HG03097 (cell line): ENCODE results near the gene RAI14.

Source experiments
- ATAC-seq: cut with Tn5 transposase; IDR thresholded peaks from one replicate; pipeline ENCODE4 v1.9.1; 2021; ENCODE audit not compliant: unreplicated experiment, low FRiP score

Gene RAI14

GRCh38 chr5:34843497-34843896, 187.4 kb downstream of the RAI14 start:
- ATAC-seq = no peak

- ATAC-seq = no peak
Observed at GRCh38 chr5:34844106-34844505, 188.0 kb downstream of the RAI14 start.

DNA sequence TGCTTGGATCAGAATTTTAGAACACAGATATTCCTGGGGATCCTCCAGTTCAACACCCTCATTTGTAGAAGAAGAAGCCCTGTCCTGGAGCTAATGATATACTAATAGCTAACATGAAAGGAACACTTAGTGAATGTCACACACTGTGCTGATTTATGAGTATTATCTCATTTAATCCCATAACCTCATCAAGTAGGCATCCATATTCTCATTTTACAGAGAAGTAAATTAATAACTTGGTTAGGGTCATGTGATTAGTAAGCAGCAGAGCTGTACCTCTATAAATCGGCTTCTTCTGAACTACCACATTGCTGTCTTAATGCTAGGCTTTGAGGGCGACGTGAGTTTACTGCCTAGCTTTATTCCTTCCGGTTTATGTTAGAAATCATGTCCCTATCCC, 188.9 kb downstream of the RAI14 start:
- ATAC-seq = no peak

DNA sequence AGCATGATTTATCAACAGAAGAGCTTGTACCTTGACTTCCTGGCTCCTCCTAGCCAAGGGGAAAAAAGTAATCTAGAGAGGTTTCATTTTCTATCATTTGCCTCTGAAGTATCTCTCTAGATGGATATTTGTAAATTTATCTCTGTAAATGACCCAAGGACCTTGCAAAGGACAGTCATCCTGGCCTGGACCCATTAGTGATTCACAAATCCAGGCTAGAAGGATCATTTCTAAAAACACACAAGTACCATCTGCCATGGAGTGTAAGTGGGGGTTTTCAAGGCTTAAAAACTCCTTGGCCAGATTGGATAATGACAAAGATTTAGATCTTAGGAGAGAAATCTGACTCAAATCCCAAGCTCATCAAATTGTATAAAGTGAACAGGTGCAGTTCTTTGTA, 190.9 kb downstream of the RAI14 start:
- no peak for ATAC-seq

- ATAC-seq = no peak
Observed at GRCh38 chr5:34847552-34847951, 191.4 kb downstream of the RAI14 start.

DNA sequence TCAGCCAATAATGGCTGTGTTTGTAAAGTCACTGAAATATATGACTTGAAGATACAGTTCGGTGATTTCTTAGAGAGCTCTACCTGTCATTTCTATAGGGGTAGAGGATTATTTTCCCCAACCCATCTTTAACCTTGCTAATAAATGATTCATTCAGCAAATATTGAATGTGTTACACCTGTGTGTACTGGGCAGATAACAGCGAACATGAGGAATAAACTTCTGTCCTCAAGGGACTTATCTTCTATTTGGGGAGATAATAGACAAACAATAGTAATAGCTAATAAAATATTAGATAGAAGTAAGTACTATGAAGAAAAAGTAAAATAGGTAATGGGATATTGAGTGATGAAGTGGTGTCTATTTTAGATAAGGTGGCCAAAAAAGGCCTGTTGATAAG, 192.1 kb downstream of the RAI14 start:
- ATAC-seq = no peak

GRCh38 chr5:34849253-34849652, 193.1 kb downstream of the RAI14 start:
- no peak for ATAC-seq

- peak; percentile 92 for ATAC-seq
Observed at GRCh38 chr5:34854459-34855174, 198.5 kb downstream of the RAI14 start.

GRCh38 chr5:34857161-34857560, 201.0 kb downstream of the RAI14 start:
- ATAC-seq = no peak

- ATAC-seq = no peak
Observed at GRCh38 chr5:34857894-34858293, 201.8 kb downstream of the RAI14 start.

GRCh38 chr5:34858790-34859189, 202.7 kb downstream of the RAI14 start:
- ATAC-seq = no peak

- ATAC-seq = no peak
Observed at GRCh38 chr5:34859253-34859652, 203.1 kb downstream of the RAI14 start.

DNA sequence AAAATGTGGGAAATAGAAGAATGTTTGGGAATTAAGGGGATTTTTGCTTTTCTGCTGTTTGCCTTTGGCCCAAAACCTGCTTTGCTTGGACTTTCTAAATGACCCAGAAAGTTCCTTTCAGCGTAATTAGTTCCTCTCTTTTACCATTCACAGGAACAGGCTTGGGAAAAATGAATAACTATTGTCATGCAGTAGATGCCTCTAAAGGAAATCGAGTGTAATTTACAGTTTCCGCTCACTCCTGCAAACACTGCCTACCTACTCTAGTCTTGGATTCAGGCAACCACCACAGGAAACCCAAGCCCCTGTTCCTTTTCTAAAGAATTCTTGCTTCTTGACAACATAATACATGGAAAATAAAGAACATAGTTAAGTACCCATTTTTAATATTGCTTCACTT, 207.8 kb downstream of the RAI14 start:
- ATAC-seq = no peak

DNA sequence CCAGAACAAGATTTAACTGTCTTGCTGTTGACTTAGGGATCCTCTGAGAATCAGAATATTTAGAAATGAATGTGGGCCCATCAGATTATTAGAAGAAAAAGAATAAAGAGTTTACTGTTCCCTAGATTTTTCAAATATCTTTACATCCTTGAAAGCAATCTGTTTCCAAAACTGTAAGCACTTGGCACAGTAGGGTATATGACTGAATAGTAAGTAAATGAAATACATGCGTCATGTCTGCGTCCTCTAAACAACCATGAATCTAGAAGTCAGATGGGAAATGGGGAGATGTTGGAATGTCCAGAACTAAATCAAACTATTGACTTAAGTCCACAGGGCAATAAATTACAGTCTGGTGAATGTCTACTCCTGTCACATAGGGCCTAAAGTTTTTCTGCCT, 209.0 kb downstream of the RAI14 start:
- no peak for ATAC-seq

DNA sequence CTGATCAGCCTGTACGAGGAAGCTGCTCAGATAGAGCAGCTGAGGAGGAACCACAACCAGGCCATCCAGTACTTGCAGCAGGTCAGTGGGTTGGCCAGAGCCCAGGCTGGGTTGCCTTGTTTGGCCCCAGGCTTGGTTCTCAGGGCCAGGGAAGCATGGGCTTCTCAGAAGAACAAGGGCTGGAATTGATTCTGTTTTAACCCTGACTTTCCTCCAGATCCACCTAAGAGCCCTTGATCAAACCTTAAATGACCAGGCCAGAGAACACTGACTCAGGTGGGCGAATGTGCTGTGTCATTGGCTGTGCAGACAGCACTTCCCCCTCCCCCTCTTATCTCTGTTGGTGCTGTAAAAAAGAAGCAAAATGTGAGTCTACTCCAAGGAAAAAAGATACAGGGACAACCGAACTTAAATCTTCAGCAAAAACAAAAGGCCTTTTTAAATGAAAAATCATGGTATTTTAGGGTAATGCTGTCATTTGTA, 210.9 kb downstream of the RAI14 start:
- ATAC-seq = no peak

DNA sequence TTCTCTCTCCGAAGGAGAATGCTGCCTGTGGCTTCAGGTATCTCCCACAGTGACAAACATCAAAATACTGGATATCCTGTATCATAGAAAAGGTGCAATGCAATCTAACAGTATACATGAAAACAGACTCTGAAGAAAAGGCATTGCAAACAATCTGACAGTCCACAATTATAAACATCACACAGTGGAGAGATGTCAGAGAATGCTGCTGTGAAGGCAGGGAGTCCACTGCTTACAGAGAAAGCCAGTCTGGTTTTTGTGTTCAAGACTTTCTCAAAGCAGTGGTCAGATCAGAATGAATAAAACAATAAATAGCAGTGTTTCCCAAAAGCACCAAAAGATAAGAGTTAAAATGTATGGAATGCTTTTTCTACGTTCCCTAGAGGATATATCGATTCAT, 211.5 kb downstream of the RAI14 start:
- no peak for ATAC-seq

DNA sequence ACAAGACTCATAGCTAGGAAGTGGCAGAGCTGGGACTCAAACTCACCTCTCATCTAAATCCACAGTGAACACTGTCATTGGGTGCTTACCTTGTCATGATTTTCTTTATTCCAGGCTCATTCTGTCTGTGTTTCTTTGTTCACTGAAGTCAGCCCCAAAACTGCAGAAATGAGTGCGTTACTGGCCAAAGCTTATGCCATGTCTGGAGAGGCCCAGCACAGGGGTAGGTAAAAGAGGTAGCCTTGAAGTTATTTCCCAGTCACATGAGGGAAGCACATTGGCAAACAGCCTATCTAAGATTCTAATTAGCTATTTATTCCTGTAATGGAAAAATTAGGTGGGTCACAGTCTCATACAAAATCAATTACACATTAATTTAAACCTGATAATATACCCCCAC, 212.7 kb downstream of the RAI14 start:
- no peak for ATAC-seq

DNA sequence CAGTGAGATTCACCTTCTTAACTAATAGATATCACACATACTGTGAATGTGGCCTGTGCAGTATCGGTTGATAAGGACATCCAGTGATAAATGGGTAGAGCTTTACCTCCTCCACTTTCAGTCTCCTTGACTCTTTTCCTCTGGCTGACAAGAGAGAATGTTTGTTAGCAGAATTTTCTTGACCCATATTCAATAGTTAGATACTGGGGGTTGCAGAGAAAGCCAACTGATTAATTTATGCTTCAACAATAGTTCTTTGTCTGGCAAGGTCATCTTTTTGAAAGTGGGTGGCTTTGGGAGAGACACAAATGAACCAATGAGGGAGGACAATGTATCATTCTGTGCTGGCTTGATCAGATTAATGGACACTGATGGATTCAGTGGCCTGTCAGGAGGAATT, 213.1 kb downstream of the RAI14 start:
- ATAC-seq = no peak

DNA sequence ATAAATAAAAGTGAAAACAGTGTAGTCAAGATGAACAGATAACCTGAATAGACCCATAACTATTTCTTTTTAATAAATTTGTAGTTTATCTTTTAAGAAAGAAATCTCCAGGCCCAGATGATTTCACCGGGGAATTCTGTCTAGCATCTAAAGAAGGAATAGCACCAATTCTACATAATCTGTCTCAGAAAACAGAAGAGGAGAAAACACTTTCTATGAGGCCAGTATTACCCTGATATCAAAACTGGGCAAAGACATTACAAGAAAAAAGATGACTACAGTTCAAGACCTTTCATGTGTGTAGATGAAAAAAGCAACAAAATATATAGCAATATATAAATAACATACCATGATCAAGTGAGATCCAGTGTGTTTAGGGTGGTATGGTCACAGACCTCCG, 214.3 kb downstream of the RAI14 start:
- no peak for ATAC-seq

DNA sequence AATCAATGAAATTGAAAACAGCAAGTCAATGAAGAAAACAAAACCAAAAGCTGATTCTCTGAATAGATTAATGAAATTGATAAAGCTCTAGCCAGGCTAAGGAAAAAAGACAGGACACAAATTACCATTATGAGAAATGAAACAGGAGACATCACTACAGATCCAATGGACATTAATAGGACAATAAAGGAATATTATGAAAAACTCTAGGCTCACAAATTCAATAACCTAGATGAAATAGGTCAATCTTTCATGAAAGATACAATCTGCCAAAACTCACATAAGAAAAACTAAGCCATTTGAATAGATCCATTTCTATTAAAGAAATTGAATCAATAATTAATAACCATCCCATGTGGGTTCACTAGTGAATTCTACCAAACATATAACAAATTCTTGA, 220.1 kb downstream of the RAI14 start:
- no peak for ATAC-seq

DNA sequence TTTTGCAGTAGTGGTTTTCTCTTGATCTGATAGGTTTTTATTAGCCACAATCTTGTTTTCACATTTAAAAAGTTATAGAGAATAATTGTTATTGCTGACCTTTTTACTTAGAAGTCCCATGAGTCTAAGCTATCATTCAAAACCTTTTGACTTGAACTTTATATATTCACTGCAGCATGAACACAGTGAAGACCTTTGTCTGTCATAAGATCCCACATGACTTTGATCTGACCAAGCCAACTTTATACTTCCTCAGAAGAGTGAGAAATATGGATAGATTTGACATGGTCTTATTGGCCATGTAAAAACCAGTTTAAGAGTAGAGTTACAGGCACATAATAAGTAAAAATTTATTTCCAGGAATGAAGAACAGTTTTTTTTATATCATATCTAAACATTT, 225.1 kb downstream of the RAI14 start:
- no peak for ATAC-seq
